MCF 10A (cell line): ENCODE results near the gene TAGLN. TPM values are rescaled to one million over a fixed set of nuclear protein-coding genes. Genes with fewer than 3 reads are reported as not detected.
A peak's percentile ranks its signal among the peaks of the same experiment; 100 is the strongest.

Experiments
- BruUV-seq: library from RNA; stranded (reverse); fragments of 400-500 nt; replicated peaks from 2 replicates; lab custom pipeline; 2021; lab: Mats Ljungman, UMichigan
- CTCF ChIA-PET: fragments of 300-600 bp; sonication (Branson Sonifier 250); formaldehyde crosslinking; extraction: SDS; loops from one replicate; lab custom pipeline; 2021; ENCODE audit warnings: antibody characterized with exemption, inconsistent platforms; lab: Yijun Ruan, JAX
- POLR2A ChIA-PET: fragments of 300-600, 350-650 bp; sonication (Branson Sonifier 250); formaldehyde crosslinking; extraction: SDS; loops from one replicate; lab custom pipeline; 2020; ENCODE audit warnings: antibody characterized with exemption, inconsistent platforms; lab: Yijun Ruan, JAX
- DNase-seq: peaks from one replicate; pipeline ENCODE4 v3.0.0-alpha.2; 2018; ENCODE audit not compliant: unreplicated experiment
- H3K27ac Mint-ChIP-seq: one replicate; pipeline ENCODE4 v1.8.0; 2022; ENCODE audit warnings: mild to moderate bottlenecking, low read depth, mixed read lengths; ENCODE audit not compliant: unreplicated experiment
- H3K27me3 Mint-ChIP-seq: one replicate; pipeline ENCODE4 v1.8.0; 2022; ENCODE audit warnings: mixed read lengths; ENCODE audit not compliant: insufficient read depth, unreplicated experiment
- H3K36me3 Mint-ChIP-seq: one replicate; pipeline ENCODE4 v1.8.0; 2022; ENCODE audit warnings: mild to moderate bottlenecking, moderate library complexity, mixed read lengths; ENCODE audit not compliant: insufficient read depth, unreplicated experiment
- H3K4me1 Mint-ChIP-seq: one replicate; pipeline ENCODE4 v1.8.0; 2022; ENCODE audit warnings: mixed read lengths; ENCODE audit not compliant: insufficient read depth, unreplicated experiment
- H3K4me3 Mint-ChIP-seq: one replicate; pipeline ENCODE4 v1.8.0; 2022; ENCODE audit warnings: mild to moderate bottlenecking, moderate library complexity, mixed read lengths; ENCODE audit not compliant: unreplicated experiment
- H3K9me3 Mint-ChIP-seq: one replicate; pipeline ENCODE4 v1.8.0; 2022; ENCODE audit warnings: mixed read lengths; ENCODE audit not compliant: unreplicated experiment
- intact Hi-C: fragments of 100-400 bp; cut with micrococcal nuclease; formaldehyde crosslinking; loops from 2 replicates; pipeline ENCODE4 v1.14.1; 2022
- total RNA-seq: library from RNA; stranded (reverse); gene quantifications from 2 replicates; pipeline ENCODE4 v1.2.3, GENCODE V29; 2022
- TF ChIP-seq, protein P1 (sequence below): fragments of 200-600 bp; IDR thresholded peaks from one replicate; pipeline ENCODE4 v1.8.0; 2022; ENCODE audit warnings: antibody characterized with exemption, mild to moderate bottlenecking; ENCODE audit not compliant: unreplicated experiment

TAGLN gene
- total RNA-seq, 1 experiment from 2014 or later: 45.4 TPM

DNA sequence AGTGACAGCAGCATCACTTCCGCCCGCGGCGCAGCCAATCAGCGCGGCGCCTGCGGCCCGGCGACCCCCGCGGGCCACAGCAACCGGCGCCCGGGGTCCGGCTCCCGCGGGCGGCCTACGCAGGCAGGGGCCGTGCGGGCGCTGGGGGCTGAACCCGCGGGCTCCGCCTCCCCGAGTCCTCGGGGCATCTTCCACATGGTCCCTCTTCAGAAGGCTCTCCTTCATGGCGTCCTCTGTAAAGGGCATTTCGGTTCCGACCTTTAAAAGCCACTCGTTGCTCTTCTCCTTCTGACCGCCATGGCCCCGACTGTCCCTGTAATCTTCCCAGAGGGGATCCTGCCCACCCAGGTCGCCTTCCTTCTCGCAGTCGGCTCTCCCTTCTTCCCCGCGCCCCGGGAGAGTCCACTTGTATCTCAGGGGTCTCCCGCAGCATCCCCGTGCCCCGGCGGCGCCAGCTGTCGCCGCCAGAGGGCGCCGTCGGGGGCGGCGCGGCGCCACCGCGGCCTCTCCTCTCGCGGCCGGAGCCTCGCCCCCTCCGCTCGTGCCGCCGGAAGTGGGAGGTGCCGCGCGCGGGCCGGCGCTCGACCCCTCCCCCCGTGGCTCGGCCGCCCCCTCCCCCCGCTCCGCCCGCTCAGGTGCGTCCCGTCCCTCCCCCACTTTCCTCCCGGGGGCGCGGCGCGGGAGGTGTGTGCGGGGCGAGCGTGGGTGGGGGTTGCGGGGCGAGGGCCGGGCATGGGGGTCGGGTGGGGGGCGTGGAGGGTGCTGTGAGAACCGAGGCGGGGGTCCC lies 33.1 kb downstream of the TAGLN start, which contains the start of gene RNF214:
Gene RNF214, plus strand, starts transcription at position 580 of the 787 bp plus-strand sequence. CDS start 1,602 bp downstream, outside the sequence.
- H3K4me1 Mint-ChIP-seq: peaks cover 26% of the 10 kb centered on the region
- no TSS peak for BruUV-seq
- ChIA-PET POLR2A (interaction anchor here (0.6 to 4.8 kb wide), 15 partner anchors 10 to 1035 kb away, joined by 3 to 37 read pairs (median 4); partner anchors contain the start of genes PAFAH1B2 and SIDT2), CTCF (interaction anchor here (0.5 to 3.7 kb wide), 10 partner anchors 8 to 422 kb away, joined by 3 to 27 read pairs (median 4); partner anchors contain the start of genes BACE1, CEP164 and SIDT2)
- TF ChIP-seq, protein P1, sequence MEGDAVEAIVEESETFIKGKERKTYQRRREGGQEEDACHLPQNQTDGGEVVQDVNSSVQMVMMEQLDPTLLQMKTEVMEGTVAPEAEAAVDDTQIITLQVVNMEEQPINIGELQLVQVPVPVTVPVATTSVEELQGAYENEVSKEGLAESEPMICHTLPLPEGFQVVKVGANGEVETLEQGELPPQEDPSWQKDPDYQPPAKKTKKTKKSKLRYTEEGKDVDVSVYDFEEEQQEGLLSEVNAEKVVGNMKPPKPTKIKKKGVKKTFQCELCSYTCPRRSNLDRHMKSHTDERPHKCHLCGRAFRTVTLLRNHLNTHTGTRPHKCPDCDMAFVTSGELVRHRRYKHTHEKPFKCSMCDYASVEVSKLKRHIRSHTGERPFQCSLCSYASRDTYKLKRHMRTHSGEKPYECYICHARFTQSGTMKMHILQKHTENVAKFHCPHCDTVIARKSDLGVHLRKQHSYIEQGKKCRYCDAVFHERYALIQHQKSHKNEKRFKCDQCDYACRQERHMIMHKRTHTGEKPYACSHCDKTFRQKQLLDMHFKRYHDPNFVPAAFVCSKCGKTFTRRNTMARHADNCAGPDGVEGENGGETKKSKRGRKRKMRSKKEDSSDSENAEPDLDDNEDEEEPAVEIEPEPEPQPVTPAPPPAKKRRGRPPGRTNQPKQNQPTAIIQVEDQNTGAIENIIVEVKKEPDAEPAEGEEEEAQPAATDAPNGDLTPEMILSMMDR: peak; percentile 94
- intact Hi-C loops: loop anchor here (2.0 to 10.0 kb wide), 3 partner anchors 85 to 583 kb away; partner anchors contain the start of gene BACE1
- H3K4me3 Mint-ChIP-seq: peak within 1 kb of the TSS; percentile 94
- no peaks in the 10 kb centered on the region for H3K9me3 Mint-ChIP-seq
- H3K27ac Mint-ChIP-seq: peak within 1 kb of the TSS; percentile 90
- H3K36me3 Mint-ChIP-seq: peaks cover 17% of the 10 kb centered on the region
- no peaks in the 10 kb centered on the region for H3K27me3 Mint-ChIP-seq
- peak; percentile 68 for DNase-seq

- Mint-ChIP-seq H3K27me3 (no peaks in the 10 kb centered on the region), H3K27ac (peak overlapping the region; percentile 90), H3K9me3 (no peaks in the 10 kb centered on the region), H3K36me3 (peaks cover 14% of the 10 kb centered on the region), H3K4me1 (peaks cover 26% of the 10 kb centered on the region), H3K4me3 (peak overlapping the region; percentile 94)
- BruUV-seq: no TSS peak
- ChIA-PET POLR2A (interaction anchor here (0.6 to 4.8 kb wide), 8 partner anchors 10 to 223 kb away, joined by 3 to 37 read pairs (median 4); partner anchors contain the start of genes PAFAH1B2 and SIDT2), CTCF (interaction anchor here (3.7 kb wide), 1 partner anchor 12 kb away, joined by 27 read pairs; no protein-coding TSS in a partner anchor)
- intact Hi-C loops: loop anchor here (2.0 to 10.0 kb wide), 3 partner anchors 84 to 582 kb away; partner anchors contain the start of gene BACE1
- no peak for DNase-seq
- TF ChIP-seq, protein P1: no peak
Observed at GRCh38 chr11:117232911-117233409, 33.8 kb downstream of the TAGLN start.

- Mint-ChIP-seq H3K27ac (no peak overlapping the region), H3K9me3 (no peaks in the 10 kb centered on the region), H3K27me3 (no peaks in the 10 kb centered on the region), H3K4me3 (no peak overlapping the region), H3K4me1 (peaks cover 15% of the 10 kb centered on the region), H3K36me3 (peaks cover 43% of the 10 kb centered on the region)
- TF ChIP-seq, protein P1: no peak
- intact Hi-C loops: loop anchor here (10.0 kb wide), 2 partner anchors 147 to 577 kb away; no protein-coding TSS in a partner anchor
- BruUV-seq: no TSS peak
- ChIA-PET POLR2A (interaction anchor here (2.6 kb wide), 1 partner anchor 90 kb away, joined by 5 read pairs; no protein-coding TSS in a partner anchor), CTCF (interaction anchor here (0.7 kb wide), 1 partner anchor 11 kb away, joined by 4 read pairs; no protein-coding TSS in a partner anchor)
- no peak for DNase-seq
Observed at GRCh38 chr11:117238221-117238620, 39.1 kb downstream of the TAGLN start.
